ENCODE measurements around the gene PODNL1. TPM values are rescaled to one million over a fixed set of nuclear protein-coding genes. Genes with fewer than 3 reads are reported as not detected.

The PODNL1 gene
- under 1 TPM in 1 of 4 donors, not detected in 3; 0.35 TPM for total RNA-seq

GRCh38 chr19:13938301-13939064, at the start of gene PODNL1:
TSS of gene PODNL1 (minus strand) at chr19:13938417. CDS start at chr19:13938181, 236 bp downstream.
- H3K27ac ChIP-seq: no peak within 1 kb of the TSS
- H3K9me3 ChIP-seq: no peaks in the 10 kb centered on the region
- H3K4me1 ChIP-seq: no peaks in the 10 kb centered on the region
- DNase-seq: peak in 1 of 3 donors; percentile 50
- no peaks in the 10 kb centered on the region for H3K36me3 ChIP-seq
- TF ChIP-seq POLR2A (IDR thresholded peaks at IDR 0.05): no peak
- no peak for TF ChIP-seq CTCF (IDR thresholded peaks at IDR 0.05)
- H3K27me3 ChIP-seq: no peaks in the 10 kb centered on the region
- peak within 1 kb of the TSS in 3 of 4 donors; percentile 7 to 29 (median 15) for H3K4me3 ChIP-seq

- Histone ChIP-seq H3K4me3 (peak overlapping the region in 2 of 4 donors; percentile 16 to 26), H3K4me1 (peaks cover 0 to 58% (median 26%) of the 10 kb centered on the region in 4 donors), H3K27ac (peak overlapping the region; percentile 86 to 96 (median 94)), H3K9me3 (no peaks in the 10 kb centered on the region), H3K27me3 (no peaks in the 10 kb centered on the region), H3K36me3 (peaks cover 0 to 30% (median 0%) of the 10 kb centered on the region in 3 donors)
- DNase-seq: no peak
- TF ChIP-seq CTCF (IDR thresholded peaks at IDR 0.05) (no peak), POLR2A (IDR thresholded peaks at IDR 0.05) (no peak)
Measured at GRCh38 chr19:13987101-13987890, 49.1 kb upstream of the PODNL1 start.

DNA sequence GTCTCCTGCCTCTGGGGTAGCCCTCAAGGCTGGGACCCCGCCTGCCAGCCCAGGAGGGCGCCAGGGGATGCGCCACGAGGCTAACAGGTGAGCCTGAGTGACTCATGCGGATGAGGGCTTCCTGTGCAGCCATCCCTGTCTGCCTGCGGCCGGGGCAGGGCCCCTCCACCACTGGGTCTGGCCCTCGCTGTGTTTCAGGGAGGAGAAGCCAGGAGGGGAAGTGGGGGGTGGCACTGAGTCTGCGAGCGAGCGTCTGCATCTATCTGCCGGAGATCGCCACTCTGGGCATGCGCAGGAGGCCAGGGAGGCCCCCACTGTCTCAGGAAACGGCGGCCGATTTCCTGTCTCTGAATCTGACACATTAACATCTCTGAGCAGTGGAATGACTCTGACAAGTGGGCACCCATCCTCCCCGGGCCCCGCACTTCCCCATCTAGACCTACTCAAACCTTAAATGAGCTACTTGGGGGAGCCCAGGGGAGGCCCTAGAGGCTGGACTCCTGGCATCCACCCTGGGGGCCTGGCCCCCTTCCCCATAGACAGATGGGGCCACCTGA, 48.2 kb upstream of the PODNL1 start:
- H3K4me1 ChIP-seq: peaks cover 0 to 64% (median 30%) of the 10 kb centered on the region in 4 donors
- no peaks in the 10 kb centered on the region for H3K27me3 ChIP-seq
- no peaks in the 10 kb centered on the region for H3K9me3 ChIP-seq
- peak overlapping the region in 3 of 4 donors; percentile 15 to 26 (median 16) for H3K4me3 ChIP-seq
- DNase-seq: peak; percentile 77 to 99 (median 98)
- H3K36me3 ChIP-seq: peaks cover 0 to 26% (median 0%) of the 10 kb centered on the region in 3 donors
- H3K27ac ChIP-seq: peak overlapping the region; percentile 86 to 96 (median 94)
- TF ChIP-seq CTCF (IDR thresholded peaks at IDR 0.05): no peak
- peak in 1 of 2 donors; percentile 28 for TF ChIP-seq POLR2A (IDR thresholded peaks at IDR 0.05)

GRCh38 chr19:13985771-13986347, 47.6 kb upstream of the PODNL1 start:
- Histone ChIP-seq H3K4me1 (peaks cover 0 to 64% (median 30%) of the 10 kb centered on the region in 4 donors), H3K9me3 (no peaks in the 10 kb centered on the region), H3K27ac (peak overlapping the region; percentile 86 to 96 (median 94)), H3K36me3 (peaks cover 0 to 20% (median 0%) of the 10 kb centered on the region in 3 donors), H3K27me3 (no peaks in the 10 kb centered on the region), H3K4me3 (peak overlapping the region in 3 of 4 donors; percentile 15 to 26 (median 16))
- TF ChIP-seq CTCF (IDR thresholded peaks at IDR 0.05) (no peak), POLR2A (IDR thresholded peaks at IDR 0.05) (no peak)
- peak in 1 of 3 donors; percentile 55 for DNase-seq

Data from Peyer's patch (tissue), 4 donors.